ENCODE data around the gene WNK2.

WNK2 gene

DNA sequence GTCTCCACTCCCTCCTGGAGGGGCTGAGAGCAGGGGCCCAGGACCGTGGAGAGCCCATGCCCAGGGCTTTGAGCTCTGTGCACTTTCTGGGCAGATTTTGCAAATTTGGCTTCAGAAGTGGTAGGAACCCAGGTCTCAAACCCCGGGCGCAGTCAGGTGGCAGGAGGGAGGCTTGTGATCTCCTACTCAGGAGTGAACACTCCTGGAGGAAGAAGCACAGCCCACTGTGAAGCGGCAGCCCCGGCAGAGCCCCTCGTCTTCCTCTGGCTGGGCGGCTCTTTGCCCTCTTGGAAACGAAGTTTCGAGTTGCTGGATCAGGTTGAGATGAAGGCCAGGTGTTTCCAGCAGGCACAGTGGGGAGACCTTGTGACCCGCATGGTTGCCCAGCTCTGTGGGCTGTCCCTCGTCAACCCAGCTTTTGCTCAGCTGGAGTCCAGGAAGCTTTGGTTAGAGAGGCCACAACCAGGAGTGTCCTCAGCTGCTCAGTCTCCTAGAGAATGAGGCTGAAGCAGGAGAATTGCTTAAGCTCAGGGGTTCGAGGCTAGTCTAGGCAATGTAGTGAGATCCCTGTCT lies 48.5 kb downstream of the WNK2 start:
- TF ChIP-seq, protein P1, sequence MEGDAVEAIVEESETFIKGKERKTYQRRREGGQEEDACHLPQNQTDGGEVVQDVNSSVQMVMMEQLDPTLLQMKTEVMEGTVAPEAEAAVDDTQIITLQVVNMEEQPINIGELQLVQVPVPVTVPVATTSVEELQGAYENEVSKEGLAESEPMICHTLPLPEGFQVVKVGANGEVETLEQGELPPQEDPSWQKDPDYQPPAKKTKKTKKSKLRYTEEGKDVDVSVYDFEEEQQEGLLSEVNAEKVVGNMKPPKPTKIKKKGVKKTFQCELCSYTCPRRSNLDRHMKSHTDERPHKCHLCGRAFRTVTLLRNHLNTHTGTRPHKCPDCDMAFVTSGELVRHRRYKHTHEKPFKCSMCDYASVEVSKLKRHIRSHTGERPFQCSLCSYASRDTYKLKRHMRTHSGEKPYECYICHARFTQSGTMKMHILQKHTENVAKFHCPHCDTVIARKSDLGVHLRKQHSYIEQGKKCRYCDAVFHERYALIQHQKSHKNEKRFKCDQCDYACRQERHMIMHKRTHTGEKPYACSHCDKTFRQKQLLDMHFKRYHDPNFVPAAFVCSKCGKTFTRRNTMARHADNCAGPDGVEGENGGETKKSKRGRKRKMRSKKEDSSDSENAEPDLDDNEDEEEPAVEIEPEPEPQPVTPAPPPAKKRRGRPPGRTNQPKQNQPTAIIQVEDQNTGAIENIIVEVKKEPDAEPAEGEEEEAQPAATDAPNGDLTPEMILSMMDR (conservative IDR thresholded peaks at IDR 0.05): no peak
- no peak for TF ChIP-seq ZFX (IDR thresholded peaks at IDR 0.05)
- no peak overlapping the region for H3K27ac ChIP-seq

DNA sequence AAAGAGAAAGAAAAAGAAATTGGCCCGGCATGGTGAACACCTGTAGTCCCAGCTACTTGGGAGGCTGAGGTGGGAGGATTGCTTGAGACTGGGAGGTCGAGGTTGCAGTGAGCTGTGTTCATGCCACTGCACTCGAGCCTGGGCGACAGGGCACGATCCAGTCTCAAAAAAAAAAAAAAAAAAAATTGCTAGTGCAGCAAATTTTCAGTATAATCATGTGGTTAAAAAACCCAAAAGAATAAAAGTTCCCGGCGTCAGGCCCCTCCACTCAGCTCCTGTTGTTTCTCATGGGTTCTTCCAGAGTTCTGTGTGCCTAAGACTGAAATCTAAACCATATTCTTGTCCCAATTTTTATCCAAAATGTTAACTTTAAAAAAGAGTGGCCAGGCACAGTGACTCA lies 49.1 kb downstream of the WNK2 start:
- TF ChIP-seq, protein P1 (conservative IDR thresholded peaks at IDR 0.05): no peak
- no peak for TF ChIP-seq ZFX (IDR thresholded peaks at IDR 0.05)
- no peak overlapping the region for H3K27ac ChIP-seq

DNA sequence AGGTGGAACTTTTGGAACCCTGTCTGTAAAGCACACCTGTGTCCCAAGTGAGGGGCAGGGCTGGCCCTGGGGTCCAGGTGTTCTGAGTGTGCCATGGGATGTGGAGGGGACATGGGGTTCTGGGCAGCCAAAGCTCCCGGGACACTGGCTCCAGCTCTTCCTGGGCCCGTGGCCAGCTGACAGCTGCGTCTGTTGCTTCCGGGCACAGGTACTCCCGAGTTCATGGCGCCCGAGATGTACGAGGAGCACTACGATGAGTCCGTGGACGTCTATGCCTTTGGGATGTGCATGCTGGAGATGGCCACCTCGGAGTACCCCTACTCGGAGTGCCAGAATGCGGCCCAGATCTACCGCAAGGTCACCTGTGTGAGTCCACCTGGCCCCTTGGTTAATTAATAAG lies 50.7 kb downstream of the WNK2 start:
- TF ChIP-seq, protein P1 (conservative IDR thresholded peaks at IDR 0.05): no peak
- TF ChIP-seq ZFX (IDR thresholded peaks at IDR 0.05): no peak
- no peak overlapping the region for H3K27ac ChIP-seq

DNA sequence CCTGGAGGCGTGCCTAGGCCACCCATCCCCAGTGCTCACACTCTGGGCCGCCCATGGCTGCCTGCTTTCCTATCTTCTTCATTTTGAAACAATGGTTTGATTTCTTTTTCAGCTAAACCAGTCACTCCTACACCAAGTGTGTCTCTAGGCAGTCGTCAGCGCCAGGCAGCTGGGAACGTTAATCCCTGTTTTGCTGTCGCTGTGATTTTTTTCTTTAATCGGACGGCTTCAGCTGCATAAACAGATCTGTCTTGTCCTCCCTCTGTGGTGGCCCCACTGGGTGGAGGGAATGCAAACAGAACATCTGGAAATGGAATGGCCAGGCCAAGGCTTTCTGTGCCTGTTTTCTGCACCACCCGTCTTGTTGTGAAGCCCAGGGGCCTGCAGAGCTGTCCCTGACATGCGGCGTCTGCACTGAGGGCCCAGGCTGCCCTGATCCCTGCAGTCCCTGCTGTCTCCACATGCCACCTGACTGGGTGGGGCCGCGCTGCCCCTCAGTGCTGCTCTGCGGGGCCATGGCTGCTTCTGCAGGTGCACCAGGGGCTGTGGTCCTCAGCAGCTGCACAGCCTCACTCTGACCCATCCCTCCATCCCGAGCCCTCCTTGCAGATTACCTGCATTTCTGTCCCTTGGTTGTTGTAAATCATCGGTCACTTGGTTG lies 51.5 kb downstream of the WNK2 start:
- TF ChIP-seq, protein P1 (conservative IDR thresholded peaks at IDR 0.05): no peak
- TF ChIP-seq ZFX (IDR thresholded peaks at IDR 0.05): no peak
- H3K27ac ChIP-seq: no peak overlapping the region

DNA sequence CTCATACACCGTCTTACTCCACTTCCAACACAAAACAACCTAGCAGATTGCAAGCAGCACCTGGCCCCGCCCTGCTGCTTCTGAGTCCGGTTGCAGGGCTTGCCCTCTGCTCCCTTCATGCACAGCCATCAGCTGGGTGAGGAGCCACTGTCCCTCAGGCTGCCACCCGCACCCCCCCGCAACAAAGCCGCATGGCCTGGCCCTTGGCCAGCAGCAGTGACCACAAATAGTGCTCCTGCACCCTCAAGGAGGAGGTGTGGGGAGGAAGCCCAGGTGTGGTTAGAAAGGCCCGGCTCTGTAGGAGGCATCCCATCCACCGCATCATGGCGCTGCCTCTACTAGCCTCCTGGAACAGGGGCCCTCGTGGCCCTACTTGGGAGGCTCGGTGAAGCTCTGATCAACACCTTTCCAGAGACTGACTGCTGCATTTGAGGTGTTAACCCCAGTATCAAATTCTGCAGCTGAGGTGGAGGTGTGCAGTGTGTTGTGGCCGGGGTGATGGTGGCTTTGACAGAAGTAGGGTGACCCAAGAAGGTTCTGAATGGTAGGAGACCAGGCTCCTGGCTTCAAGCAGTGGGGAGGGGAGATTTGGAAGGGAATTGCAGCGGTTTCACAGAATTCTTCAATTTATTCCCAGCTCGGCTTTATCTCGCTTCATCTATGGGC lies 52.7 kb downstream of the WNK2 start:
- TF ChIP-seq, protein P1 (conservative IDR thresholded peaks at IDR 0.05): no peak
- no peak for TF ChIP-seq ZFX (IDR thresholded peaks at IDR 0.05)
- H3K27ac ChIP-seq: no peak overlapping the region

DNA sequence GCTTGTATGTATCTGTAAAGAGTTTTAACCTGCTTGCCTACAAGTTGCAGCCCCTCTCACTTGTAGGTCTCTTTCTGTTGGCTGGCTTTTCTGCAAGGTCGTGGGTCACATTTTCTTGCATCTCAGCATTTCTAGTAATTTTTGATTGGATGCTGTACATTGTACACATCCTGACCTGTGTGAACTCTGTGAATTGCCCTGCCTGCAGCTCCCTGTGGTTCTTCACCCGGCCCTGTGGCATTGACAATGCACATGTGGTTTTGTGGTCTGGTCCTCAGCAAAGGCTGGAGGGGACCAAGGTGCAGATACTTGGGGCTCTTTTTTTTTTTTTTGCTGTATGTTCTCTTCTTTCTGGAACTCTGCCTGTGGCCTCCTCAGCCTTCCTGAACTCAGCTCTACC lies 53.6 kb downstream of the WNK2 start:
- no peak overlapping the region for H3K27ac ChIP-seq
- TF ChIP-seq ZFX (IDR thresholded peaks at IDR 0.05): no peak
- TF ChIP-seq, protein P1 (conservative IDR thresholded peaks at IDR 0.05): no peak

Measured in C4-2B (cell line).